Adipose tissue (tissue), 3 donors: Measurements from ENCODE around the gene ZNF652. TPM values are rescaled to one million over a fixed set of nuclear protein-coding genes. Genes with fewer than 3 reads are reported as not detected.
"Not testable (repeated sequence)": the region's sequence is repeated elsewhere in the genome, so short reads cannot be mapped to it uniquely, and the experiment has no call there.

Experiments used
- H3K27ac ChIP-seq: one replicate; pipeline ENCODE4 v1.5.1; 2013; ENCODE audit warnings: low read depth, low read length
- WGBS, 3 donors: extraction: QIAGEN DNeasy Blood & Tissue Kit; methylation state at CpG; one replicate each; pipeline ENCODE4 v1.1.7; 2013; 5-methylcytosine and 5-hydroxymethylcytosine counted together
- polyA plus RNA-seq, 3 donors: library from polyadenylated mRNA; stranded (reverse); fragments of 200-250 nt; gene quantifications; one replicate each; pipeline ENCODE4 v1.2.3, GENCODE V29; 2013
- donor health status: healthy with polysubstance abuse.
- donor health status: Bipolar disorder and iron deficiency.
- donor health status: healthy.

The ZNF652 gene
- polyA plus RNA-seq, 3 donors: 4.2 to 10.3 (median 4.6) TPM

DNA sequence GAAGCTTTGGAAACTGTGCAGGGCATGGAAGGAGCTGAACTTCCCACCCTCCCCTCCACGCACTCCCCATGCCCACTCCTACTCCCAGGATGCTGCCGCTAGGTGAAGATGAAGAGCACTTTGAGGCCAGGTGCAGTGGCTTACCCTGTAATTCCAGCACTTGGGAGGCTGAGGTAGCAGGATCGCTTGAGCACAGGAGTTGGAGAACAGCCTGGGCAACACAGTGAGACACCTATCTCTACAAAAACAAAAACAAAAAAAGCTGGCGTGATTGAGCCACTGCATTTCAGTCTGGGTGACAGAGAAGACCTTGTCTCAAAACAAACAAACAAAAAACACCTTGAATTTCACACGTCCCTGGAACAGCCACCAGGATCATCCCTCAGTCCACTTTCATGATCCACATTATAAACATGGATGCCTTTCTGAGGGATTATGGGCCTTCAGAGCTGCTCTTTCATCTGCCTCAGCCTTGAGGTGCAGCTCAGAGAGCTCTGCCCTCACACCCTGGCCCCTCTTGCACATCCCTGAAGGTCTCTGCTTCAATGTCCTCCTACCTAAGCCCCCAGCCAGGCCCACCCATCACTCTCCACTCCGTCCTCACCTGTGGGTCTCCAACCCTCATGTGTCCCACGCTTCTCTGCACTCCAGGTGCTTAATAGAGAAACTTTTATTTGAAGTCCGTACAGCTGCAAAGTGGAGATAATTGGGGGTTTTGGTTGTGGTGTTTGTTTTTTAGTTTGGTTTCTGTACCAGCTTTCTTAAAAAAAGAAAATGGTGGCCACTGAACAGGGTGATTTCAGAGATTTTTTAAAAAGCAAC is 26.9 kb upstream of the ZNF652 start:
- H3K27ac ChIP-seq: no peak overlapping the region
- 88 to 94% (median 91%) methylated on average over 8 of the region's 8 CpGs for WGBS, 3 donors

DNA sequence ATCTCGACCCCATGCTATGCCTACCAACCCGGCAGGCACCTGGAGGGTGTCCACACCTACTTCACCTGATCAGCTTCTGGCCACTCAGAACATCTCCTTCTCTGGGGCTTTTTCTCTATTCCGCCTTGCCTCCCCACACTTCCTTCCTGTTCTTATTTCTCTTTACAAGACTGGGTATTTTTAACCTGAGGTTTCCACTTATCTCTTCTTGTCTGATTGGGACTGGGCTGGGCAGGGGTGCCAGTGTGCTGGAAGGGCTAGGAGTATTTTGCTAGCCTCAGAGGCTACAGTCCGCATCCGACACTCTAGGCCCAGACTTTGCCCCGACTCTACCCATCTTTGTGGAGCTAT is 26.2 kb upstream of the ZNF652 start:
- WGBS, 3 donors: 63 to 76% (median 65%) methylated on average over 6 of the region's 6 CpGs
- H3K27ac ChIP-seq: no peak overlapping the region

DNA sequence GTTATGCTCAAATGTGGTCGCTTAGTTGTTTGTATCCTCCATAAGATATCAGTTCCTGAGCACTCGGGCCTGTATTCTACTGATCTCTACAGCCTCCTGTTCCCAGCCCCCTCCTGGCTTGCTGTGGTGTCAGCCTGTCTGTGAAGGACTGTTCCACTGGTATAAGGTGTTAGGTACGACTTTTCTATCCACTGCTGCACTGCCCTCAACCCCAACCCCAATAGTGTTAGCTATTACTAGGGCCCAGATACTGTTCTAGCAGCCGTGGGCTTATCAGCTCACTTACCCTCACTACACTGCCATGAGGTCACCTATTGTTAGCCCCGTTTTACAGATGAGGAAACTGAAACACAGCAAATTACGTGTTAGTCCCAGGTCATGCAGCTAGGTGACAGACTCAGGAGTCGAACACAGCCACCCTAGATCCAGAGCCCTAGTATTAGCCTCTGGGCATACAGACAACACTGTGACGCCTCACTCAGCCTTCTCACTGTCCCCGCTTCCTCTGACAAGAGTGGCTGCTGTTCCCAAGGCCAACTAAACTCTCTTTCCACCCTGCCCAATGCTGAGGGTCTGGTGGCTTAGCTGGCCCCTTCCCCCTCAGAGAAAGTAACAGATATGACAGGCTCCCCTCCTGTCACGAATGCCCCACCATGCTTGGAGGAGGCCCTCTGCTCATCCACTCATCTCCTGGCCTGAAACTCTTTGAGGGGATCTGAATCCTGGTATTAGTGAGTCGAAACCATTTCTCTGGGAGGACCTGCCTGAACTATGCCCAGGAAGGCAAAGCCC is 25.6 kb upstream of the ZNF652 start:
- 81 to 83% (median 81%) methylated on average over 11 of the region's 11 CpGs for WGBS, 3 donors
- no peak overlapping the region for H3K27ac ChIP-seq

DNA sequence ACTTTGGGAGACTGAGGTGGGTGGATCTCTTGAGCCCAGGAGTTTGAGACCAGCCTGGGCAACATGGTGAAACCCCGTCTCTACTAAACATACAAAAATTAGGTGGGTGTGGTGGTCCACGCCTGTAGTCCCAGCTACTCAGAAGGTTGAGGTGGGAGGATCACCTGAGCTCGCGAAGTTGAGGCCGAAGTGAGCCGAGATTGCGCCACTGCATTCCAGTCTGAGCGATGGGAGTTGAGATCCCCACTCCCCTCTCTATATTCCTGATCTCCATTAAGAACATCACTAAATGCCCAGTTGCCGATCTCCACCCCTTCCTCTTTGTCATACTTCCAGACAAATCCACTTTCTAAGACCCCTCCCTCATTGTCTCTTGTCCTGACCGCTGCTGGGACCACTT is 24.3 kb upstream of the ZNF652 start:
- no peak overlapping the region for H3K27ac ChIP-seq
- WGBS, 3 donors: 90 to 92% (median 92%) methylated on average over 10 of the region's 10 CpGs

DNA sequence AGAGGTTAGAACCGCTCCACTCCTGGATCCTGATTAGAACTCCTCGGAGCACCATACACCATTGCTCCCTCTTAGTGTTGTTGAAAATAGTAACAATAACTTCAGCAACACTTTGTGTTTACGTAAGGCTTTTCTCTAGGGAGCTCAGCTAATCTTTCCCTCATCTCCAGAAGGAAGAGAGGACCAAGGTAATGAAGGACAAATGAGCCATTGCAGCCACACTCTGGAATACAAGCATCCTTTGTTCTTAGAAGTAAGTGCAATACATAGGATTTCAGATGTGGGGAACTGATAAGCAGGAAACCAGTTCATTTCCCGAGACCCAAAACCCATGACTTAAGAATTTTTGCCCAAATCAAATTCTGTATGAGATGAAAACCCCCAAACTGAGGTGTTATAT is 22.9 kb upstream of the ZNF652 start:
- H3K27ac ChIP-seq: no peak overlapping the region
- 83 to 91% (median 86%) methylated on average over 4 of the region's 4 CpGs for WGBS, 3 donors

DNA sequence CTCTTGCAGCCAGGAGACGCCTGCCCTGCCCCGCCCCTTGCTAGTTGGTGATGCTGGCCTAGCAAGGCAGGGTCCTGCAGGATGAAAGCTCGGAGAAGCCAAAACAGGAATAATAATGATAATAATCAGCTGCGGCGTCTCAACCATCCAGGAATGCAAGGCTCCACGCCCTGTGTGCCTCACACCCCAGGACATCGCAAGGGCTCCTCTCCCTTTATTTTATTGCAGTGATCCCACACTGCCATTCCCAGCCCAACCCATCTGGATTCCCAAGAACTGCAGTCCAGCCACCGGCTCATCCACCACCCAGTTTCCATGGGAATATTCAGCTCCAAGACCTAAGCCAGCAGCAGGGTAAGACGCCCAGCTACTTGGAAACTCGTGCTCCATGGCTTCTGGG is 21.0 kb upstream of the ZNF652 start:
- 85 to 91% (median 88%) methylated on average over 10 of the region's 10 CpGs for WGBS, 3 donors
- no peak overlapping the region for H3K27ac ChIP-seq

DNA sequence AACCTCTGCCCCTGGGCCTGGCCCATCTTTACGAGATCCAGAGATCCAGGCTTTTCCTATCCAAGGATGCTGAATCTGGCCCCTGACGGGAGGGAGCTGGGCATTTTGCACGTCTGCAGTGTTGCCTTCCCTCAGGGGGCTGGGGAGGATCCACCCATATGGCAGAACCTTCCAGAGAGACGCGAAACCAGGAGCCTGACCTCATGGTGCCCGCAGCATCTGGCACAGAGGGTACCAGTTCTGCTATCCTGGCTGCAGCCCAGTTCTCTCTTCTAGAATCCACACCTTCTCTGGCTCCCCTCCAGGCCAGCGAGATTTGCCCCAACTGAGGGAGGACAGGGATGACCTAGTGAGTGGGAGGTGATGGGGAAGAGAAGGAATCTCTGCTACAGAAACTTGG is 20.5 kb upstream of the ZNF652 start:
- 75 to 80% (median 79%) methylated on average over 7 of the region's 7 CpGs for WGBS, 3 donors

DNA sequence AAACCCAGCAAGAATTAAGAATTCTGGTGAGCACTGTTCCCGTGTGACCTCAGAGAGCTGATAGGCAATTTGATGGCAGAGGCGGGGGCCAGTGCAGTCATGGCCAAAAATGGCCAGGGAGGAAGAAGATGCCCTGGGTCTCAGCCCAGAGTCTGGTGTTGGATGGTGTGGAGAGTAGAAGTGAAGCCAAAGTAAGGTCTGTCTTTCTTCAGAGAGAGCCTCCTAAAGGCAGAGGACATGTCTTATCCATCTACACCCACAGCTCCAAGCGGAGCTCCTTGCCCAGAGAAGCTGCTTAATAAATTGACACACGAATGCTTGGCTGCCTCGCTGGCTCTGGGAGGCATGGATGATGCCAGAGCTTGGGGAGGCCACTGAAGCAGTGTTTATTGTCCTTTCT is 19.7 kb upstream of the ZNF652 start:
- H3K27ac ChIP-seq: no peak overlapping the region

More for the DNA sequence above, 20.5 kb upstream of the ZNF652 start:
- no peak overlapping the region for H3K27ac ChIP-seq

DNA sequence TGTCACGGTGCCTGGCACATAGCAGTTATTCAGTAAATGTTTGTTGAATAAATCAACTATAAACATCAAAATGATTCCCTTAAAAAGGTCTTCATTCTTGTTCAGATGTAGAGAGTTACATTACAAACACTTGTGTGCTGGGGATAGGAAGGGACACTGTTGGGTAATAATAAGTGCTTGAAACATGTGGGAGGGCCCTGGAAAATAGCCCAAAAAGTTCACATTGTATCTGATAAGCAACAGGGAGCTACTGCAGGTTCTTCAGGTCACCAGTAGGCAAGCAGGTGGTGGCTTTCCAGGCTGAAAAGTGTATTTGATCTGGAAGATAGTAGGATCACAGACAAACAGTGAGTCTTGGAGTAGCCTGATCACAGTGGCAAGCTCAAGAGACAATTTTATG is 19.0 kb upstream of the ZNF652 start:
- no peak overlapping the region for H3K27ac ChIP-seq
- WGBS, 3 donors: 24 to 90% (median 71%) methylated on average over 1 of the region's 1 CpG

More for the DNA sequence above, 19.7 kb upstream of the ZNF652 start:
- WGBS, 3 donors: 74 to 91% (median 77%) methylated on average over 5 of the region's 5 CpGs

DNA sequence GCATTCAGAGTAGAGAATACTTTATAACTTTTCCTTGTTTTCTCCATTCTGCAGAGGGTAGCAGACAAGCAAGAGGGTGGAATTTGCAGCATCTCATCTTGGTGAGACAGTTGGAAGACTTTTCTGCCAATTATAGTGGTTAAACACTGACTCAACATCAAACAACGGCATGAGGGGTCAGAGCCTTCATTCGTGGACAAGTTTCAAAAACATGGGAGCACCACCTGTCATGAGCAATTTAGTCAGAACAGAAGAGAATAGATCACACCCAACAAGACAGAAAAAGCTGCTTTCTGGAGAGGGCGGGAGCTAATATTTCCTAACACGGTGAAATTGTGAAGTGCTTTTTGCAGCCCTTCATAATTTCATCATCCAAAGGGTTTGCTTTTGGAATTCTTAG is 17.9 kb upstream of the ZNF652 start:
- H3K27ac ChIP-seq: no peak overlapping the region
- WGBS, 3 donors: 56 to 73% (median 62%) methylated on average over 4 of the region's 4 CpGs

DNA sequence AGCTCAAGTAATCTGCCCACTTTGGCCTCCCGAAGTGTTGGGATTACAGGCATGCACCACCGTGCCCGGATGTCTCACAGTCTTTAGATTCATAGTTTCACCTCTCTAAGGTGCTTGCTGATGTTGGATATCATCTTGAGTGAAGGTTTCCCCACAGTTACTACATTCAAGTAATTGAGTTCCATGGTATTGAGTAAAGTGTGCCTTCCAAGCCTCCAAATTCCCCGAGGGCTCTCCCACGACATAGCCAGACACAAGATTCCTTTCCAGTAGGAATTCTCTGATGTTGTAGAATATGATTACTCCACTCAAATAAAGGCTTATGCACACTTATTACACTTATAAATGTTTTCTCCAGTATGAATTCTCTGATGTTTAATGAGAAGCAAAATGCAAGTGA is 16.3 kb upstream of the ZNF652 start:
- H3K27ac ChIP-seq: no peak overlapping the region
- WGBS, 3 donors: 86 to 89% (median 88%) methylated on average over 5 of the region's 5 CpGs

DNA sequence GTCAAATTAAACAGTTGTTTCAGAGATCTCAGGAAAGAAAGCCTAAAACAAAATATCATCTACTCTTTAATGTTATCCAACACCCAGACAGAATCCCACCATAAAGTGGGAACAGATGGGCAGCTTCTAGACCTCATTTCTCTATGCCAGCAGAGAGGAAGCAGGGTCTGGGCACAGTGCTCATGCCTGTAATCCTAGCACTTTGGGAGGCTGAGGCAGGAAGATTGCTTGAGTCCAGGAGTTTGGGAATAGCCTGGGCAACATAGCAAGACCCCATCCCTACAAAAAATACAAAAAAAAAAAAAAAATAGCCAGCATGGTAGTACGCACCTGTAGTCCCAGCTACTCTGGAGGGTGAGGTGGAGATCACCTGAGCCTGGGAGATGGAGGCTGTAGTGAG is 13.5 kb upstream of the ZNF652 start:
- no peak overlapping the region for H3K27ac ChIP-seq
- WGBS, 3 donors: 93 to 100% (median 100%) methylated on average over 1 of the region's 1 CpG

DNA sequence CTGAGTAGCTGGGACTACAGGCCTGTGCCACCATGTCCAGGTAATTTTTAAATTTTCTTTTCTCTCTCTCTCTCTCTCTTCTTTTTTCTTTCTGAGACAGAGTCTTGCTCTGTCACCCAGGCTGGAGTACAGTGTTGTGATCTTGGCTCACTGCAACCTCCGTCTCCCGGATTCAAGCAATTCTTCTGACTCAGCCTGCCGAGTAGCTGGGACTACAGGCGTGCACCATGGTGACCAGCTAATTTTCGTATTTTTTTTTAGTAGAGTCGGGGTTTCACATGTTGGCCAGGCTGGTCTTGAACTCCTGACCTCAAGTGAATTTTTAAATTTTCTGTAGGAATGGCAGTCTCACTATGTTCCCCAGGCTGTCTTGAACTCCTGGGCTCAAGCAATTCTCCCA is 11.1 kb upstream of the ZNF652 start:
- no peak overlapping the region for H3K27ac ChIP-seq
- WGBS, 3 donors: 94 to 95% (median 94%) methylated on average over 6 of the region's 6 CpGs

DNA sequence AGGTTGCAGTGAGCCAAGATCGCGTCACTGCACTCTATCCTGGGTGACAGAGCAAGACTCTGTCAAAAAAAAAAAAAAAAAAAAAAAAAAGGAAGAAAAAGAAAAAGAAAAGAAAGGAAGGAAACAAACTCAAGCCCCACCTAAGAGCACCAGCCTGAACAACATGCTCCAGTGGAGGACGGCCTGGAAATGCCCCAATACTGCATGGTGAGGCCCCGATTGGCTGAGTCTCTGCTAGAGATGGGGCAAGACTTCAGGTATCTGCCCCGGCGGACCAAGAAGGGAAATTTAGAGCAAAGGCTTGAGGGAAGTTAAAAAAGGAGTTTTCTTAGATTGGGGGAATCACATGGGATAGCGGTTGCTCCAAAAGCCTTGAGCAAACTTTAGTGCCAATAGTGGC is 10.4 kb upstream of the ZNF652 start:
- WGBS, 3 donors: 72 to 81% (median 76%) methylated on average over 7 of the region's 7 CpGs
- no peak overlapping the region for H3K27ac ChIP-seq

DNA sequence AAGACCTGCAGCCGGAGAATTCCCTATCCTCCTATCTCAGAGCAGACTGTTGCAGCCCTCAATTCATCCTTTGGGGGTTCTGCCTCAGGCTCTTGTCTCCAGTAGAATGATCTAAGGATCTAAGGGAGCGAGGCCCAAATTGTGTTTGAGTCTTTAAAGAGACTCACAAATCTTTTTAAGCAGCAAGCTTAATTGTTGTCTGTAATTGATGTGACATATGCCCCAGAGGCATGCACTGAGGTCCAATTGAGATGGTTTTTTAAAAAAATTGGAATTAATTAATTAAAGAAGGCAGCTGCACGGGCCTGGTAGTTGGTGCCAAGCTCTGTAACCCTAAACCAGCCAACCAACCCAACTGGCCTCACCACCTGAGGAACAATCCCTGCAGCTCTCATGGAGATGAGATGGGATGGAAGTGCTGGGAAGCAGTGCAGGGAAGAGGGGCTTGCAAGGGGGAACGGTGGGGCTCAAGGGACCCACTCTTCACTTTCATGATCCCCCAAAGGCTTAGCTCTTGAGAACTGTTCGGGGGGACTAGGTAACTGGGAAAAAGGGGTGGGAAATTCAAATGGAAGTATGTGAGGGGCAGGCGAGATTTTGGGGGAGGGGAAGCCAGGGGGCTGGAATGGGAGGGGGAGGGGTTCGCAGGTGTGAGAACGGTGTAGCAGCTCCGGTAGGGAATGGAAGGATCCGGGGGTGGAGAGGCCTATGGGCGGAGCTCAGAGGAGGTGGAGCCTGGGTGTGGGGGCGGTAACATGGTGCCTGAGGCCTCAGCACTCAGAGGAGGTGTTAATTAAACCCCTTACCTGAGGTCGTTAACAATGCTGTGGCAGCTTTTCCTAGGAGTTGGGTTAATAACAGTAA is 9.2 kb upstream of the ZNF652 start:
- H3K27ac ChIP-seq: no peak overlapping the region
- 54 to 64% (median 61%) methylated on average over 13 of the region's 13 CpGs for WGBS, 3 donors

DNA sequence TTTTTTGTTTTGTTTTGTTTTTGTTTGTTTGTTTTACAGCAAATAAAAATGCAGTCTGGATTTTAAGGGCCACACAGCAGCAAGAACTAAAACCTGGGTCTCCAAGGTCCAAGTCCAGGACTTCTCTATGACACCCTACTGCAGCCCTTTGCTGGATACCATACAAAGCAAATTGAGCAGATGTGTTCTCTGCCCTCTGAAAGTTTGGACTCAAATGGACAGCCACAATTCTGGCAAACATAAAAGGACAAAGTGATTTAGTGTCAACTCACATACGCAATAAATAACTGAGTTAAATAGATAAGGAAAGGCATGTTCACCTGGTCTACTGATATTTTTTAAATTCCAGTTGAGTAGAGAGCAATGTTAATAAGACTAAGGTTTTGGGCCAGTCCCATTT is 7.7 kb upstream of the ZNF652 start:
- no peak overlapping the region for H3K27ac ChIP-seq
- 70 to 97% (median 94%) methylated on average over 1 of the region's 1 CpG for WGBS, 3 donors

DNA sequence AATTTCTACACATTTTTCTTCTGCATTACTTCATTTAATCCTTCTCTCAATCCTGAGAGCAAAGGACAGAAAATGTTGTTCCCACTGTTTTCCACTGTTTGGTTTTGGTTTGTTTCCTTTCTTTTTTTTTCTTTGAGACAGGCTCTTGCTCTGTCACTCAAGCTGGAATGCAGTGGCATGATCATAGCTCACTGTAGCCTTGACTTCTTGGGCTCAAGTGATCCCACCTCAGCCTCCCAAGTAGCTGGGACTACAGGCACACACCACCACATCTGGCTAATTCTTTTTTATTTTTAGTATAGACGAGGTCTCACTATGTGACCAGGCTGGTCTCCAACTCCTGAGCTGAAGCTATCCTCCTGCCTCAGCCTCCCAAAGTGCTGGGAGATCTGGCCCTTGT is 7.0 kb upstream of the ZNF652 start:
- WGBS, 3 donors: 66 to 90% (median 87%) methylated on average over 1 of the region's 1 CpG
- no peak overlapping the region for H3K27ac ChIP-seq

DNA sequence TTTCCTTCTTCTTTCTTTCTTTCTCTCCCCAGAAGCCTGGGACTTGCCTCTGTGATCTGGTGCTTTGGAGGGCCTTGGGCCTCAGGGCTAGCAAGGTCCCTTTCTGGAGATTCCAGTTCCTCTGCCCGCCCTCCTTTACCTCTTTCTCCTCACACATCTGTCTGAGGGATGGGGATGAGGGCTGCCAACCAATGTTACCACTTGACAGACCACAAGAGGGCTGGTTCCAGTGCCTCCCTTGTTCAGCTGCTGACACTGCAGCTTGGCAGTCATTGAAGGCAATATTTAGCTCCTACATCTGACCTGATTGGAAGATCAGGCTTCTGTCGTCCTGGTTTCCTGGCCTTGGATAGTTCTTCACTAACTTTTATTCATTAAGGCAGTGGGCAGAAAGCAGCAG is 3.6 kb upstream of the ZNF652 start:
- 33 to 39% (median 37%) methylated on average over 2 of the region's 2 CpGs for WGBS, 3 donors
- H3K27ac ChIP-seq: no peak overlapping the region

DNA sequence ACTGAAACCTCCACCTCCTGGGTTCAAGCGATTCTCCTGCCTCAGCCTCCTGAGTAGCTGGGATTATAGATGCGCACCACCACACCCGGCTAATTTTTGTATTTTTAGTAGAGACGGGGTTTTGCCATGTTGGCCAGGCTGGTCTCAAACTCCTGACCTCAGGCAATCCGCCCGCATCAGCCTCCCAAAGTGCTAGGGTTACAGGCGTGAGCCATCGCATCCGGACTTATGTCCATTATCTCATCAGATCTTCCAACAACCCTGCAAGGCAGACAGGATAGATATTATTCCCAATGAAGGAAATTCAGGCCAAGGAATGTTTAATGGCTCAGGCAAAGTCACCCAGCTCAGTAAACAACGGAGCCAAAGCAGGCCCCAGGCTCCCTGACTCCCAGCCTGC is 3.1 kb upstream of the ZNF652 start:
- 91 to 95% (median 93%) methylated on average over 10 of the region's 10 CpGs for WGBS, 3 donors
- not testable (repeated sequence) for H3K27ac ChIP-seq
